Thyroid gland (tissue), 4 donors: ENCODE results near the gene VPS35L. TPM values are rescaled to one million over a fixed set of nuclear protein-coding genes. Genes with fewer than 3 reads are reported as not detected.

Experiments
- DNase-seq, 2 donors: peaks; one replicate each; pipeline ENCODE4 v3.0.0-alpha.2; 2019
- H3K27ac ChIP-seq, 3 donors: fragments of 200-600 bp; sonication (generic); 1 replicate in 2 of 3; 2 replicates in 1 of 3; pipeline ENCODE4 v1.5.1; 2016 to 2019; ENCODE audit warnings: mild to moderate bottlenecking in 1 of 3, moderate library complexity in 1 of 3
- H3K27me3 ChIP-seq: fragments of 200-600 bp; sonication (generic); one replicate; pipeline ENCODE4 v1.5.1; 2019
- H3K36me3 ChIP-seq, 2 donors: fragments of 200-600 bp; sonication (generic); one replicate each; pipeline ENCODE4 v1.5.1; 2016 to 2019
- H3K4me1 ChIP-seq, 2 donors: fragments of 200-600 bp; sonication (generic); one replicate each; pipeline ENCODE4 v1.5.1; 2017 to 2019
- H3K4me3 ChIP-seq, 3 donors: fragments of 200-600 bp; sonication (generic); replicated peaks in 1 of 3; 1 replicate in 2 of 3; 2 replicates in 1 of 3; pipeline ENCODE4 v1.5.1; 2016; ENCODE audit warnings: mild to moderate bottlenecking in 1 of 3
- H3K9me3 ChIP-seq: fragments of 200-600 bp; sonication (generic); one replicate; pipeline ENCODE4 v1.5.1; 2017
- CTCF ChIP-seq, 6 experiments: fragments of 200-600 bp in 3 of 6; fragments of 450-650 bp in 3 of 6; sonication (generic) in 3 of 6; IDR thresholded peaks; one replicate each; pipeline ENCODE4 v1.5.1; 2016 to 2019; ENCODE audit warnings: antibody characterized with exemption in 6 of 6, mild to moderate bottlenecking in 2 of 6, inconsistent platforms in 1 of 6, moderate library complexity in 1 of 6
- POLR2A ChIP-seq, 2 donors: fragments of 450-650 bp; IDR thresholded peaks; one replicate each; pipeline ENCODE4 v1.6.1; 2017; ENCODE audit warnings: antibody characterized with exemption in 2 of 2, mild to moderate bottlenecking in 2 of 2, moderate library complexity in 1 of 2
- WGBS, 2 donors: methylation state at CpG; one replicate each; pipeline ENCODE4 v1.1.5; 2017; 5-methylcytosine and 5-hydroxymethylcytosine counted together
- intact Hi-C: fragments of 100-400 bp; cut with DNase I; formaldehyde crosslinking; loops from one replicate; pipeline ENCODE4 v1.15.1; 2023
- total RNA-seq, 4 donors: library from RNA; depleted of rRNA; stranded (reverse); fragments of >200 nt; gene quantifications; one replicate each; pipeline ENCODE4 v1.2.3, GENCODE V29; 2016

Gene VPS35L
- total RNA-seq, 4 donors from 2014 or later: 64.9 to 74.3 (median 68.8) TPM

DNA sequence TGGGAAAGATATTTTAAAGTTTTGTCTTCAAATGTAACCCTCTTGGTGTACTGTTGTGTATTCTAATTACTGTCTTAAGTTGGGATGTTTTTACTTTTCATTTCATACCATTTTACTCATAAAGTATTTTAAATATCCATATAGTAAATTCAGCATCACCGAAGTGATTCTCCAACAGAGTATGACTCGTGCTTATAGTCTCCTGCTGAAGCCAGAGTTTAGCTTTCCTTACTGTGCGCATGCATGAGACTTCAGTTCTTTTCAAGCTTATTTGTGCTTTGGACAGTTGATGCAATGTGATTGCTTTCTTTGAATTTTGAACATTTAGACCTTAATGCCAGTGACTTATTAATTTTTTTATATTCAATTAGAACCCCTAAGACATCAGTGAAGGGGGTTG lies 7.4 kb upstream of the VPS35L start:
- intact Hi-C loops: no loop called here
- no peaks in the 10 kb centered on the region for H3K9me3 ChIP-seq
- H3K4me1 ChIP-seq: no peaks in the 10 kb centered on the region
- no peak overlapping the region for H3K4me3 ChIP-seq
- TF ChIP-seq POLR2A (IDR thresholded peaks at IDR 0.05): no peak
- TF ChIP-seq CTCF (IDR thresholded peaks at IDR 0.05): no peak
- no peak overlapping the region for H3K27ac ChIP-seq
- peaks cover 13 to 43% of the 10 kb centered on the region in 2 donors for H3K36me3 ChIP-seq
- no peaks in the 10 kb centered on the region for H3K27me3 ChIP-seq
- DNase-seq: no peak
- 97 to 98% methylated on average over 3 of the region's 3 CpGs for WGBS, 2 donors

DNA sequence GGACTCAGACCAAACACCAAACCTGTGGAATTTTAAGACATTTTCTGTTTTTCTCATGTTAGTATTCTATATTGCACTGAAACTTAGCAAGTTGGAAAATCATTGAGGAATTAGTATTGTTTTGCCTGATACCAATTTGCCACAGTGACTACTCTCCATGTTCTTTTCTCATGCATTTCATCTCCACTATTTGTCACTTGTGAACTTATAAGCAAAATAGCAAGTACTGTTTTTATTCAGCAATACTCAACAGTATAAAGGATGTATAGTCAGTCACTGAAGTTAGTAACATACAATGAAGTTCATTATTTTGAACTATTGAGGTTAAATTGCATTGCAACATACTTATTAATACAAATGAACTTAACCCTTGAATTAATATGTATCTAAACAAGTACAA lies 5.8 kb upstream of the VPS35L start:
- TF ChIP-seq POLR2A (IDR thresholded peaks at IDR 0.05) (no peak), CTCF (IDR thresholded peaks at IDR 0.05) (no peak)
- no peaks in the 10 kb centered on the region for H3K9me3 ChIP-seq
- no peaks in the 10 kb centered on the region for H3K27me3 ChIP-seq
- intact Hi-C loops: no loop called here
- peaks cover 10 to 37% of the 10 kb centered on the region in 2 donors for H3K36me3 ChIP-seq
- peaks cover 0 to 2% of the 10 kb centered on the region in 2 donors for H3K4me1 ChIP-seq
- DNase-seq: no peak
- H3K27ac ChIP-seq: no peak overlapping the region
- no peak overlapping the region for H3K4me3 ChIP-seq

GRCh38 chr16:19555938-19556771 lies 652 bp downstream of the VPS35L start:
- peak overlapping the region; percentile 35 to 66 (median 63) for H3K4me3 ChIP-seq
- TF ChIP-seq POLR2A (IDR thresholded peaks at IDR 0.05) (no peak), CTCF (IDR thresholded peaks at IDR 0.05) (no peak)
- DNase-seq: no peak
- H3K4me1 ChIP-seq: peaks cover 0 to 11% of the 10 kb centered on the region in 2 donors
- H3K36me3 ChIP-seq: peaks cover 0 to 9% of the 10 kb centered on the region in 2 donors
- intact Hi-C loops: loop anchor here (5.0 kb wide), 1 partner anchor 34 kb away; the partner anchor contains the start of genes CCP110 and GDE1
- peak overlapping the region; percentile 67 to 92 (median 85) for H3K27ac ChIP-seq
- H3K9me3 ChIP-seq: no peaks in the 10 kb centered on the region
- WGBS, 2 donors: 37 to 72% methylated on average over 9 to 18 of the region's 19 CpGs
- H3K27me3 ChIP-seq: no peaks in the 10 kb centered on the region

- Histone ChIP-seq H3K27me3 (no peaks in the 10 kb centered on the region), H3K4me3 (no peak overlapping the region), H3K27ac (no peak overlapping the region), H3K4me1 (peaks cover 0 to 11% of the 10 kb centered on the region in 2 donors), H3K9me3 (no peaks in the 10 kb centered on the region), H3K36me3 (no peaks in the 10 kb centered on the region)
- TF ChIP-seq CTCF (IDR thresholded peaks at IDR 0.05): peak; percentile 15 to 68 (median 50)
- no peak for TF ChIP-seq POLR2A (IDR thresholded peaks at IDR 0.05)
- intact Hi-C loops: loop anchor here (5.0 kb wide), 1 partner anchor 37 kb away; the partner anchor contains the start of genes CCP110 and GDE1
- no peak for DNase-seq
- WGBS, 2 donors: 79 to 83% methylated on average over 10 of the region's 10 CpGs
Observed at GRCh38 chr16:19559242-19559910, 3.9 kb downstream of the VPS35L start.

DNA sequence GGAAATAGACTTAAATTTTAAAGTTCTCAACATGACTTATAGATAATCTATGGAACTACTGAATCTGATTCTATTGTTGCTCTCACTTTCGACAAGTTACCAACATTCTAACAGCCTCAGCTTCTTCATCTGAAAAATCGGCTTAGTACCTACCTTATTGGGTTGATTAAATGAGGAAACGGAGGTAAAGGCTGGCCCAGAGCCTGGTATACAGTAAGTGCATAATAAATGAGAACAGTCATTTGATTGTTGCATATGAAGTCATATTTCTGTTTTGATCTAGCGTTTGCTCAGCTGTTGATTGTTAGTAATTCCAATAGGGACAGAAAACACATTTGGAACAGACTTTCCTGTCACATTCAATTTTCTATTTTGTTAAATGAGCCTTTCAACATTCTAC lies 4.6 kb downstream of the VPS35L start:
- no peak for TF ChIP-seq POLR2A (IDR thresholded peaks at IDR 0.05)
- TF ChIP-seq CTCF (IDR thresholded peaks at IDR 0.05): no peak
- 94 to 96% methylated on average over 4 of the region's 4 CpGs for WGBS, 2 donors

More for the DNA sequence above, 4.6 kb downstream of the VPS35L start:
- Histone ChIP-seq H3K4me1 (peaks cover 0 to 6% of the 10 kb centered on the region in 2 donors), H3K36me3 (peaks cover 2% of the 10 kb centered on the region in 2 donors), H3K27ac (no peak overlapping the region), H3K4me3 (no peak overlapping the region), H3K27me3 (no peaks in the 10 kb centered on the region), H3K9me3 (no peaks in the 10 kb centered on the region)
- DNase-seq: no peak
- intact Hi-C loops: no loop called here
